H9 (cell line): Measurements from ENCODE around the gene NLRP9. TPM values are rescaled to one million over a fixed set of nuclear protein-coding genes. Genes with fewer than 3 reads are reported as not detected.
A peak's percentile ranks its signal among the peaks of the same experiment; 100 is the strongest.

Source experiments
- DNase-seq: peaks from one replicate; pipeline ENCODE4 v3.0.0-alpha.2; 2017
- H2AFZ ChIP-seq: one replicate; pipeline ENCODE4 v1.6.1; 2013; ENCODE audit warnings: mild to moderate bottlenecking, low read length, control low read depth, moderate library complexity
- H2AK5ac ChIP-seq: 2 replicates; pipeline ENCODE4 v1.6.1; 2013; ENCODE audit warnings: low read length, control low read depth, mixed read lengths; ENCODE audit not compliant: insufficient read length
- H2BK120ac ChIP-seq: one replicate; pipeline ENCODE4 v1.6.1; 2013; ENCODE audit warnings: low read depth, mild to moderate bottlenecking, low read length, control low read depth, inconsistent platforms; ENCODE audit not compliant: poor library complexity, severe bottlenecking
- H2BK12ac ChIP-seq: 2 replicates; pipeline ENCODE4 v1.6.1; 2013; ENCODE audit warnings: low read length, control low read depth, mixed read lengths, low read depth; ENCODE audit not compliant: insufficient read length
- H2BK15ac ChIP-seq: 2 replicates; pipeline ENCODE4 v1.6.1; 2013; ENCODE audit warnings: low read depth, low read length, control low read depth
- H2BK20ac ChIP-seq: one replicate; pipeline ENCODE4 v1.6.1; 2013; ENCODE audit warnings: low read depth, mild to moderate bottlenecking, low read length, control low read depth, inconsistent platforms; ENCODE audit not compliant: poor library complexity, severe bottlenecking
- H2BK5ac ChIP-seq: 2 replicates; pipeline ENCODE4 v1.6.1; 2013; ENCODE audit warnings: low read length, control low read depth, mixed read lengths; ENCODE audit not compliant: insufficient read length
- H3K14ac ChIP-seq: 2 replicates; pipeline ENCODE4 v1.6.1; 2013; ENCODE audit warnings: low read length, control low read depth; ENCODE audit not compliant: insufficient read depth
- H3K18ac ChIP-seq: 2 replicates; pipeline ENCODE4 v1.6.1; 2013; ENCODE audit warnings: low read depth, mild to moderate bottlenecking, mixed read lengths, low read length, control low read depth; ENCODE audit not compliant: insufficient read length
- H3K23ac ChIP-seq: 2 replicates; pipeline ENCODE4 v1.6.1; 2013; ENCODE audit warnings: low read length, control low read depth, mixed read lengths, low read depth; ENCODE audit not compliant: insufficient read length
- H3K23me2 ChIP-seq: 2 replicates; pipeline ENCODE4 v1.6.1; 2013; ENCODE audit warnings: low read depth, mild to moderate bottlenecking, mixed read lengths, low read length, control low read depth; ENCODE audit not compliant: insufficient read length, poor library complexity, severe bottlenecking
- H3K27ac ChIP-seq: 2 replicates; pipeline ENCODE4 v1.5.1; 2013; ENCODE audit warnings: low read length, control low read depth, mixed read lengths, low read depth; ENCODE audit not compliant: insufficient read length
- H3K27me3 ChIP-seq: 2 replicates; pipeline ENCODE4 v1.6.1; 2013; ENCODE audit warnings: low read length, control low read depth, inconsistent platforms; ENCODE audit not compliant: insufficient read depth
- H3K4ac ChIP-seq: 2 replicates; pipeline ENCODE4 v1.6.1; 2013; ENCODE audit warnings: low read depth, mild to moderate bottlenecking, control low read depth, inconsistent platforms, low read length, moderate library complexity
- H3K4me1 ChIP-seq: 2 replicates; pipeline ENCODE4 v1.6.1; 2013; ENCODE audit warnings: low read length, control low read depth, inconsistent platforms; ENCODE audit not compliant: insufficient read depth
- H3K4me2 ChIP-seq: 2 replicates; pipeline ENCODE4 v1.6.1; 2013; ENCODE audit warnings: low read length, control low read depth, mixed read lengths; ENCODE audit not compliant: insufficient read length, insufficient read depth
- H3K56ac ChIP-seq: 2 replicates; pipeline ENCODE4 v1.6.1; 2013; ENCODE audit warnings: low read depth, mild to moderate bottlenecking, mixed read lengths, low read length, control low read depth; ENCODE audit not compliant: insufficient read length
- H3K79me1 ChIP-seq: 2 replicates; pipeline ENCODE4 v1.6.1; 2013; ENCODE audit warnings: low read depth, mild to moderate bottlenecking, moderate library complexity, low read length, control low read depth, inconsistent platforms; ENCODE audit not compliant: insufficient read depth, poor library complexity, severe bottlenecking
- H3K79me2 ChIP-seq: 2 replicates; pipeline ENCODE4 v1.6.1; 2013; ENCODE audit warnings: low read length, control low read depth, inconsistent platforms; ENCODE audit not compliant: insufficient read depth
- H3K9ac ChIP-seq: 2 replicates; pipeline ENCODE4 v1.6.1; 2013; ENCODE audit warnings: low read length, control low read depth, mixed read lengths; ENCODE audit not compliant: insufficient read length; ENCODE audit errors: extremely low read depth
- H3K9me3 ChIP-seq: one replicate; pipeline ENCODE4 v1.6.1; 2013; ENCODE audit warnings: low read depth, low read length, inconsistent platforms; ENCODE audit not compliant: control insufficient read depth
- H3T11ph ChIP-seq: one replicate; pipeline ENCODE4 v1.6.1; 2013; ENCODE audit warnings: mild to moderate bottlenecking, low read length, control low read depth, inconsistent platforms
- H4K20me1 ChIP-seq: one replicate; pipeline ENCODE4 v1.6.1; 2013; ENCODE audit not compliant: control insufficient read depth, insufficient read length, insufficient read depth
- H4K5ac ChIP-seq: 2 replicates; pipeline ENCODE4 v1.6.1; 2013; ENCODE audit warnings: low read depth, mild to moderate bottlenecking, mixed read lengths, low read length, control low read depth; ENCODE audit not compliant: insufficient read length
- H4K8ac ChIP-seq: replicated peaks from 2 replicates; pipeline ENCODE4 v1.6.1; 2013; ENCODE audit warnings: low read length, control low read depth, mixed read lengths, low read depth; ENCODE audit not compliant: insufficient read length
- H4K91ac ChIP-seq: 2 replicates; pipeline ENCODE4 v1.6.1; 2013; ENCODE audit warnings: low read depth, mild to moderate bottlenecking, moderate library complexity, mixed read lengths, low read length, control low read depth; ENCODE audit not compliant: insufficient read length
- H3K27ac Mint-ChIP-seq, 3 experiments: 2 replicates in 2 of 3; 3 replicates in 1 of 3; pipeline ENCODE4 v1.8.0; 2020 to 2021; ENCODE audit warnings: mixed read lengths in 3 of 3, mild to moderate bottlenecking in 1 of 3, moderate library complexity in 1 of 3
- H3K27me3 Mint-ChIP-seq: 2 replicates; pipeline ENCODE4 v1.8.0; 2021; ENCODE audit warnings: low read depth, mild to moderate bottlenecking, moderate library complexity, mixed read lengths
- H3K36me3 Mint-ChIP-seq, 3 experiments: 2 replicates in 2 of 3; 3 replicates in 1 of 3; pipeline ENCODE4 v1.8.0; 2020 to 2021; ENCODE audit warnings: low read depth in 3 of 3, mixed read lengths in 3 of 3; ENCODE audit not compliant: insufficient read depth in 1 of 3
- H3K4me1 Mint-ChIP-seq, 2 experiments: 2 replicates each; pipeline ENCODE4 v1.8.0; 2020; ENCODE audit warnings: mixed read lengths in 2 of 2
- H3K4me3 Mint-ChIP-seq, 2 experiments: 2 replicates in 1 of 2; 3 replicates in 1 of 2; pipeline ENCODE4 v1.8.0; 2020 to 2021; ENCODE audit warnings: mild to moderate bottlenecking in 2 of 2, mixed read lengths in 2 of 2, moderate library complexity in 1 of 2
- H3K9me3 Mint-ChIP-seq, 2 experiments: 2 replicates in 1 of 2; 3 replicates in 1 of 2; pipeline ENCODE4 v1.8.0; 2020; ENCODE audit warnings: mild to moderate bottlenecking in 2 of 2, mixed read lengths in 2 of 2, moderate library complexity in 1 of 2
- WGBS: extraction: QIAGEN DNeasy Blood & Tissue Kit; methylation state at CpG from one replicate; pipeline ENCODE4 v1.1.7; 2013; ENCODE audit warnings: missing lambda C conversion rate, low lambda C conversion rate, mixed read lengths; ENCODE audit not compliant: insufficient read length; ENCODE audit errors: extremely low coverage; 5-methylcytosine and 5-hydroxymethylcytosine counted together
- total RNA-seq: library from RNA; stranded (reverse); gene quantifications from 2 replicates; pipeline ENCODE4 v1.2.1, GENCODE V29; 2021
- TF ChIP-seq, protein P1 (sequence below): fragments of 200-600 bp; sonication (generic); conservative IDR thresholded peaks from 3 replicates; pipeline ENCODE4 v1.8.0; 2021; ENCODE audit warnings: antibody characterized with exemption, mild to moderate bottlenecking

Gene NLRP9
- total RNA-seq, 1 experiment from 2014 or later: not detected

DNA sequence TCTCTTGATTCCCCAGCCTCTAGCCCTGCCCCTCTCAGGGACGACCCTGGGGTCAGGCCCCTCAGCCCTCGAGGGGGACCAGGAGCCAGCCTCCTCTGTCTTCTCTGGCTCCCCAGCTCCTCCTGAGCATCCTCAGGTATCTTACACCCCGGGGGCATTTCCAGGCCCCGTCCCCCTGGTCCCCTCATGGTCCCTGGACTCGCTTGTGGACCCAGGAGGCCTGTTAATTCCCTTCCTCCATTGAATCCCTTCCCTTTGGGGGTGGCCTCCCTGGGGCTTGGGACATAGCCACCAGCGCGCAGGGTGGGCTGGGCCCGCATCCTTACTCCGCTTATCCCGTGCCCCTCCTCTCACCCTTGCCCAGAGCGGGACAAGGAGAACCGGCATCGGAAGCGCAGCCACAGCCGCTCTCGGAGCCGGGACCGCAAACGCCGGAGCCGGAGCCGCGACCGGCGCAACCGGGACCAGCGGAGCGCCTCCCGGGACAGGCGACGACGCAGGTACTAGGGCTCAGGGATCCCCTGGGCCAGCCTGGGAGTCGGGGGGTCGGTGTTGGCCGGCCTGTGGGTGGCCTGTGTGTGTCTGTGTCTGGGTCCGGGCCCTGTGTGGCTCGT lies 79.2 kb downstream of the NLRP9 start:
- Histone ChIP-seq H3K4me1 (peaks cover 7% of the 10 kb centered on the region; the same call in 1 of the 2 replicates), H4K5ac (no peak overlapping the region), H3K79me2 (peaks cover 50% of the 10 kb centered on the region), H2BK12ac (no peak overlapping the region), H3T11ph (no peak overlapping the region), H3K4ac (no peak overlapping the region), H2AK5ac (no peak overlapping the region), H3K9me3 (no peaks in the 10 kb centered on the region), H3K27ac (no peak overlapping the region), H4K91ac (no peak overlapping the region), H3K27me3 (no peaks in the 10 kb centered on the region), H2BK5ac (no peak overlapping the region), H3K79me1 (no peaks in the 10 kb centered on the region), H3K4me2 (no peak overlapping the region), H4K8ac (no peak overlapping the region), H3K56ac (no peak overlapping the region), H4K20me1 (no peaks in the 10 kb centered on the region), H2BK20ac (no peak overlapping the region), H3K14ac (no peak overlapping the region), H3K9ac (no peak overlapping the region), H2BK120ac (no peak overlapping the region), H2AFZ (no peak overlapping the region), H3K23ac (no peak overlapping the region), H2BK15ac (no peak overlapping the region), H3K18ac (no peak overlapping the region), H3K23me2 (peaks cover 12% of the 10 kb centered on the region)
- Mint-ChIP-seq H3K4me1 (peaks cover 23 to 29% of the 10 kb centered on the region in 2 experiments), H3K4me3 (no peak overlapping the region; a peak in 2 of 5 replicates), H3K27ac (peak overlapping the region in 2 of 3 experiments; percentile 90 to 92; a peak in 3 of 7 replicates), H3K27me3 (no peaks in the 10 kb centered on the region), H3K9me3 (peaks cover 0 to 2% of the 10 kb centered on the region in 2 experiments; a peak in 2 of 5 replicates), H3K36me3 (peaks cover 44 to 73% (median 58%) of the 10 kb centered on the region in 3 experiments)
- TF ChIP-seq, protein P1, sequence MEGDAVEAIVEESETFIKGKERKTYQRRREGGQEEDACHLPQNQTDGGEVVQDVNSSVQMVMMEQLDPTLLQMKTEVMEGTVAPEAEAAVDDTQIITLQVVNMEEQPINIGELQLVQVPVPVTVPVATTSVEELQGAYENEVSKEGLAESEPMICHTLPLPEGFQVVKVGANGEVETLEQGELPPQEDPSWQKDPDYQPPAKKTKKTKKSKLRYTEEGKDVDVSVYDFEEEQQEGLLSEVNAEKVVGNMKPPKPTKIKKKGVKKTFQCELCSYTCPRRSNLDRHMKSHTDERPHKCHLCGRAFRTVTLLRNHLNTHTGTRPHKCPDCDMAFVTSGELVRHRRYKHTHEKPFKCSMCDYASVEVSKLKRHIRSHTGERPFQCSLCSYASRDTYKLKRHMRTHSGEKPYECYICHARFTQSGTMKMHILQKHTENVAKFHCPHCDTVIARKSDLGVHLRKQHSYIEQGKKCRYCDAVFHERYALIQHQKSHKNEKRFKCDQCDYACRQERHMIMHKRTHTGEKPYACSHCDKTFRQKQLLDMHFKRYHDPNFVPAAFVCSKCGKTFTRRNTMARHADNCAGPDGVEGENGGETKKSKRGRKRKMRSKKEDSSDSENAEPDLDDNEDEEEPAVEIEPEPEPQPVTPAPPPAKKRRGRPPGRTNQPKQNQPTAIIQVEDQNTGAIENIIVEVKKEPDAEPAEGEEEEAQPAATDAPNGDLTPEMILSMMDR: no peak
- WGBS: no CpG with 5 or more reads among the region's 37 CpGs
- DNase-seq: no peak

Other genes starting within 250 kb of the NLRP9 start
- gene SSC5D, start 250.0 kb downstream of the NLRP9 start, total RNA-seq: 2.5 and 3.2 TPM in 2 replicates
- 2.5 and 2.8 TPM in 2 replicates for gene SBK2, start 201.3 kb downstream of the NLRP9 start, total RNA-seq
- 0.48 and 0.70 TPM in 2 replicates for gene SBK3, start 192.9 kb downstream of the NLRP9 start, total RNA-seq
- 19.9 and 21.5 TPM in 2 replicates for gene ZNF579, start 157.6 kb downstream of the NLRP9 start, total RNA-seq
- gene FIZ1, start 138.9 kb downstream of the NLRP9 start, total RNA-seq: 21.5 and 25.2 TPM in 2 replicates
- 2.9 and 3.0 TPM in 2 replicates for gene ZNF524, start 138.1 kb downstream of the NLRP9 start, total RNA-seq
- gene ZNF865, start 132.8 kb downstream of the NLRP9 start, total RNA-seq: 13.8 and 14.3 TPM in 2 replicates
- 9.9 and 10.7 TPM in 2 replicates for gene ZNF784, start 113.8 kb downstream of the NLRP9 start, total RNA-seq
- gene ZNF580, start 97.4 kb downstream of the NLRP9 start, total RNA-seq: 22.4 and 22.8 TPM in 2 replicates
- gene ZNF581, start 94.8 kb downstream of the NLRP9 start, total RNA-seq: 65.1 and 68.0 TPM in 2 replicates
- gene CCDC106, start 90.2 kb downstream of the NLRP9 start, total RNA-seq: 19.9 and 20.0 TPM in 2 replicates
- 321 and 342 TPM in 2 replicates for gene U2AF2, start 83.4 kb downstream of the NLRP9 start, total RNA-seq
- gene EPN1, start 63.2 kb downstream of the NLRP9 start, total RNA-seq: 158 and 159 TPM in 2 replicates
- gene RFPL4A, start 20.7 kb upstream of the NLRP9 start, total RNA-seq: not detected in 2 replicates
- gene RFPL4AL1, start 30.7 kb upstream of the NLRP9 start, total RNA-seq: not detected in 2 replicates
- gene NLRP11, start 93.6 kb upstream of the NLRP9 start, total RNA-seq: not detected in 2 replicates
- not detected in 2 replicates for gene NLRP4, start 98.1 kb upstream of the NLRP9 start, total RNA-seq
- gene NLRP13, start 193.9 kb upstream of the NLRP9 start, total RNA-seq: not detected in 2 replicates
- gene NLRP8, start 209.4 kb upstream of the NLRP9 start, total RNA-seq: not detected in 2 replicates
- gene NLRP5, start 248.4 kb upstream of the NLRP9 start, total RNA-seq: not detected in 2 replicates